GM19035 (cell line): ENCODE measurements around the gene KLK13.

Source experiments
- ATAC-seq: cut with Tn5 transposase; IDR thresholded peaks from one replicate; pipeline ENCODE4 v1.9.1; 2021; ENCODE audit not compliant: unreplicated experiment

The KLK13 gene

GRCh38 chr19:51023946-51024345, 40.9 kb downstream of the KLK13 start:
- ATAC-seq = no peak

DNA sequence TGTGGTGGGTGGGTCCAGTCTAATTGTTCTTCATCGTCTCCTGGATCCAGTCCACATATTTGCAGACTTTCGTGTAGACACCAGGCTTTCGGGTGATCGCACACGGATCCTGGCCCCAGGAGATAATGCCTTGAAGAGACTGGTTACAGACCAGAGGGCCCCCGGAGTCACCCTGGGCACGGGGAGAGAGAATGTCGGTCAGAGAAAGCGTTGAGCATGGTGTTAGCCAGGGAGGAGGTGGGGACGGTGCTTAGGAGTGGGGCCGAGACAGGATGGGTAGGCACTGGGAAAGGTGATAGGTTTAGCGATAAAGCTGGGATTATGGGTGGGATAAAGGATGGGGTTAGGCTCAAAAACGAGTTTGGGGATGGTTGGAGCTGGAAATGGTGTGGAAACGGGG, 42.4 kb downstream of the KLK13 start:
- ATAC-seq = no peak

- no peak for ATAC-seq
These were observed 43.8 kb downstream of the KLK13 start for GRCh38 chr19:51020988-51021651.

DNA sequence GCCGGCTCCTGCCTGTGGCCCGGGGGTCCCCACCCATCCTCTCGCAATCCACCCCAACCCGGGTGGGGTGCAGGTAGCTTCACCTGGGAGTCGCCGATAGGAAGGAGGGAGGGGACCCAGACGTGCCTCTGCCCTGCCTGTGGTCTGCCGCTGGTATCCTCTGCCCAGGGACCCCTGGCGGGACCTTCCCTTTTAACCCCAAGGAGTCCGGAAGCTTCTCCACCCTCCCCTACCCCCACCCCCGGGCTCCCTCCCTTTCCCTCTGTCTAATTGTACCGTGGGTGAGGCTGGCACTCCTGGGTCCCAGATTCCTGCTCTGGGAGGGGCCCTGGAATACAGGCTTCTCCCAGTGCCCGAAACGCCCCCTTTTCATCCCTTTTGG, 45.4 kb downstream of the KLK13 start, which contains the start of gene KLK10:
Gene KLK10 (minus strand): TSS at position 166 of the 382 bp plus-strand sequence. CDS start 579 bp downstream, outside the sequence.
- no peak for ATAC-seq

DNA sequence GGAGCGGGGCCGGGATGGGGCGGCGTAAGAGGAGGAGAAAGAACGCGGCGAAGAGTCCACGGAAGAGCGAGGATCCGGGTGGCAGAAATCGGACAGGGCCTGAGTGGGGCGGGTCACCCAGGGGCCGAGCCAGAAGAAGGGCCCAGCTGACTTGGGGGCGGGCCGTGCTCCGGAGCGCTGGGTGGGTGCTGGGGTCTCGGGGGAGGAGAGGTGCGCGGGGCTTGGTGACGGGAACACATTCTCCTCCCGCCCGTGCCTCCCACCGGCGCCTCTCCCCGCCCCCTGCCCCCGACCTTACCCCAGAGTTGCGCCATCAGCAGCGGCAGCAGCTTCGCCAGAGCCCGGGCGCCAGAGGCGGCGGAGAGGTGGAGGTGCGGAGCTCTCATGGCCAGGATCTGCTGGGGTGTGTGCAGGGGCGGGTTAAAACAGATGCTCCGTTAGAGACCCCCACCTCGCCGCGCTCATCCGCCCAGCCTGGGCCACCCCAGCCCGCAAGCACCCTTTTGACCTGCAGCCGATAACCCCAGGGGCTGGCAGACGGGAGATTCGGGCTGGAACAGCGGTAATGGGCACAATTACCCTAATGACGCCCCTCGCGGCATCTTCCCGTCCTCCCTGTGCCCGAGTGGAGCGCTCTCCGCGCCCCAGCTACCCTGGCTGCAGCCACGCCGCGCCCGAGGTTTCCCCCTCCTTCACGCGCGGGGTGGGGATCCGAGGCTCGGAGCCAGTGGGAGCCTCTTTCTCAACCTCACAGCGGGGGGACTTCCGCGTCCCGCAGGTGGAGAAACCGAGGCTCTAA, 45.9 kb downstream of the KLK13 start:
- no peak for ATAC-seq

GRCh38 chr19:51016798-51017683, 47.9 kb downstream of the KLK13 start:
- no peak for ATAC-seq

- no peak for ATAC-seq
These were observed 49.1 kb downstream of the KLK13 start for GRCh38 chr19:51015691-51016267.

DNA sequence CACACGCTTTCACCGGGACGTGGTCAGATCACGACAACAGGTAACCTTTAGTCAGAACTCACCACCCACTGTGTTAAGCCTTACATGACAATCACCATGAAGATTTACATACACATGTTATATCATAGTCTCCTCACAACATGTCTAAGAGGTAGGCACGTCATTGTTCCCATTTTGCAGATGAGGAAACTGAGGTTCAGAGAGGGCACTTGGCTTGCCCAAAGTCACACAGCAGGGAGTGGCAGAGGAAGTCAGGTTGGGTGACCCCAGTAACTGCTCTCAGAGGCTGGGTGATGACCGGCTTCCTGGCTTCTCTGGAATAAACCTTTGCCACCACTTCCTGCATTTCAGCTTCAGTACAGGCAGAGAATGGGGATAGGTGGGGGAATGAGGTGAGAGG, 50.6 kb downstream of the KLK13 start:
- ATAC-seq = no peak

DNA sequence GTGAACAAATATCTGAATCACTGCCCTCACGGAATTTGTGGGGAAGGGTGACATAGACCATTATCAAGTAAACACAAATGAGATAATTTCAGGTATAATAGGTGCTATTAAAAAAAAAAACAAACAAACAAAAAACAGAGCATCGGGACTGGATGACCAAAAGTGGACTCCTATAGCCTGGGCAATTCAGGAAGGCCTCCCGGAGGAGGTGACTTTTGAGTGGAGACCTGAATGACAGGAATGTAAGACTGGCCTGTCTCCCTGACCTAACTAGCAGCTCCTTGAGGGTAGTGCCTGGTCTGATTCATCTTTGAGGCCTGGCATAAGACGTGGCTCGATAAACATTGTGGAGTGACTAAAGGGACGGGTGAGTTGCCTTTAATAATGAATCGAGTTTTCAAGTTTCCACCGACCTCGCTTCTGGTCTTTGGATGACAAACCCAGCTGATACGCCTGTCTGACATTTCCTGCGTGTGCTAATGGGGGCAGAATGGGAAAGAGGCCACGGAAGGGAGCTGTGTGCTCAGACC, 52.2 kb downstream of the KLK13 start:
- no peak for ATAC-seq

- ATAC-seq = no peak
These were observed 54.7 kb downstream of the KLK13 start for GRCh38 chr19:51010066-51010795.

GRCh38 chr19:51009061-51009891, 55.6 kb downstream of the KLK13 start:
- ATAC-seq = no peak

DNA sequence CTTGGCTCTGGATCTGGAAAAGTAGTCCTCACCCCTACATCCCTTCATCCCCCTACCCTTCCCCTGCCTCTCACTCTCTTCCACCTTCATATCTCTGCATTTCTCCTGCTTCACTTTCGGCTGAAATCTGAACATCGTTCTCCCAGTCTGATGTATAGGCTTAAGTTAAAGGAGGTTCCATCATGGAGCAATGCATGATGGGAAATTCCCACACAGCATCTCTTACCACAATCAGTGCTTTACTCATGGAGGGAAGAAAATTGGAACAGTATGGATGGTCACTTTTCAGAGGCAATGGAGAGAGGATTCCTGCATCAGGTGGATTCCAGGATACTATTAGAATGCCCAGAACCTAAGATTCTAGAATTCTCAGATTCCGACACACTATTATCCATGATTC, 57.4 kb downstream of the KLK13 start:
- ATAC-seq = no peak

DNA sequence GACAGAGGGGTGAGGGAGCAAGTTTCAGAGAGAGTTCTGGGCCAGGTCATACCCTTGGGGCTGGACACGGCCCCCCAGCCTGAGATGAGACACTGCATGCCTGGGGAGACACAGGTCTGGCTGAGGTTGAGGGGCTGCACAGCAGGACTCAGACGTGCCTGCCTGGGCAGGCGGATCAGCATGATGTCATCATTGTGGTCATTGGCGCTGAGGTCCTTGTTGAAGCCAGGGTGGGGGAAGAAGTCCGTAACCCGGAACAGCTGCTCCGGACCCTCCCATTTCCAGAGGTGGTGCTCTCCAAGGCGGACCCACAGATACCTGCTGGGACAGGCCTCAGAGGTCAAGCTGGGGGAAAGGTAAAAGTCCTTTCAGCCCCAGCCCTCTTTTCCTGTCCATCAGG, 58.5 kb downstream of the KLK13 start:
- no peak for ATAC-seq
